Measurements from ENCODE around the gene IKBKE.
A peak's percentile ranks its signal among the peaks of the same experiment; 100 is the strongest.

Gene IKBKE

DNA sequence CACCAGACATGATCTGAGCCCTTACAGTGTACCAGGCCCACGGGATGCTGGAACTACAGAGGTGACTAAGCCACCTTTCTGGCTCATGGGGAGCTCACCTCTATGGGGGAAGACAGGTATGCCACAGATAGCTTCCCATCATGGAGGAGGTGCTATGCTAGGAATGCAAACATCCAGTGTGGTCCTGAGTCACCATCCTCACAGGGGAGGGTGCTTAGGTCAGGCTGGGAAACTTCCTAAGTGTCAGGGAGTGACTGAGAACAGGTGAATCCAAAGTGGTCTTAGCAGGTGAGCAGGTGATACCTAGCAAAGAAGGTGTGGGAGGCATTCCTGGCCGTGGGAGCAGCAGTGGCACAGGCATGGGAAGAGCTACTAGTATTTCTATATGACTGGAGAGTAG lies 28.4 kb downstream of the IKBKE start:
- TF ChIP-seq, protein P1, sequence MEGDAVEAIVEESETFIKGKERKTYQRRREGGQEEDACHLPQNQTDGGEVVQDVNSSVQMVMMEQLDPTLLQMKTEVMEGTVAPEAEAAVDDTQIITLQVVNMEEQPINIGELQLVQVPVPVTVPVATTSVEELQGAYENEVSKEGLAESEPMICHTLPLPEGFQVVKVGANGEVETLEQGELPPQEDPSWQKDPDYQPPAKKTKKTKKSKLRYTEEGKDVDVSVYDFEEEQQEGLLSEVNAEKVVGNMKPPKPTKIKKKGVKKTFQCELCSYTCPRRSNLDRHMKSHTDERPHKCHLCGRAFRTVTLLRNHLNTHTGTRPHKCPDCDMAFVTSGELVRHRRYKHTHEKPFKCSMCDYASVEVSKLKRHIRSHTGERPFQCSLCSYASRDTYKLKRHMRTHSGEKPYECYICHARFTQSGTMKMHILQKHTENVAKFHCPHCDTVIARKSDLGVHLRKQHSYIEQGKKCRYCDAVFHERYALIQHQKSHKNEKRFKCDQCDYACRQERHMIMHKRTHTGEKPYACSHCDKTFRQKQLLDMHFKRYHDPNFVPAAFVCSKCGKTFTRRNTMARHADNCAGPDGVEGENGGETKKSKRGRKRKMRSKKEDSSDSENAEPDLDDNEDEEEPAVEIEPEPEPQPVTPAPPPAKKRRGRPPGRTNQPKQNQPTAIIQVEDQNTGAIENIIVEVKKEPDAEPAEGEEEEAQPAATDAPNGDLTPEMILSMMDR (IDR thresholded peaks at IDR 0.05; ENCODE audit: control extremely low read depth, extremely low read depth, low read depth, missing control alignments) = no peak
- ChIA-PET CTCF (interaction anchor here (1.1 to 15.7 kb wide), 11 partner anchors 8 to 165 kb away, joined by 3 to 179 read pairs (median 8); partner anchors contain the start of genes DYRK3 and RASSF5), POLR2A (no interaction called here)
- no peak for DNase-seq (ENCODE audit: extremely low spot score)

DNA sequence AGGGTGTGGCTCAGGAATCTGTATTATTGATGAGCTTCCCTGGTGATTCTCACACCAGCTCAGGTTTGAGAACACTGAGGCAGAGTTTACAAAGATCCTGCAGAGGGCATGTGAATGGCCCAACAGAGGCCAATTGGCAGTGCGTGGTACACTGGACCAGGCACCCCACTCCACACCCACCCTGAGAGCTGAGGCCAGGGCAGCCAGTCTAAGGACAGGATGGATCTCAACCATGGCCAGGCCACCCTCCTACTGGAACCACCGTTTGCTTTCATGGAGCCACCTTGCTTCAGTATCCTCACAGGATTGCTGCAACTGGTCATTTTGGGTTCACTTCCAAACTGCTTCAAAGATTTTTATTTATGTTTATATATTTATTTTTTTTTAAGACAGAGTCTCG lies 29.8 kb downstream of the IKBKE start:
- no peak for DNase-seq (ENCODE audit: extremely low spot score)
- ChIA-PET POLR2A (no interaction called here), CTCF (interaction anchor here (1.0 to 15.7 kb wide), 10 partner anchors 10 to 163 kb away, joined by 3 to 179 read pairs (median 5); partner anchors contain the start of gene DYRK3)
- TF ChIP-seq, protein P1 (IDR thresholded peaks at IDR 0.05; ENCODE audit: control extremely low read depth, extremely low read depth, low read depth, missing control alignments) = no peak

DNA sequence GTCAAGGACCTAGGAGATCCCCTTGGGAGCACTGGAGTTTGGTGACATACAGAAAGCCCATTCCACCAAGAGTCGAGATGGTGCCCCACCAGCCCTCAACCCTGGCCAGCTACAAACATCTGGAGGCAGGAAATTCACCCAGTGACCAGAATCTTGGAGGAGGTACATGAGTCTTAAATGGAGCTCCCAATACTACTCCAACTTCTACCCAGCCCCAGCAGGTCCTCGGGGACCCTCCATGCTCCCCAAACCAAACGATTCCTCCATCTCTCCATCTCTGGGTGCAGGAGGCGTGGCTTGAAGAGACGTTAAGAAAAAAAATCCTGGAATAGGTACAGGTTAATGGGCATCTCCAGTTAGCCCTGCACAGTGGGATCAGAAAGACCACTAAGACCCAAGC lies 31.6 kb downstream of the IKBKE start:
- POLR2A ChIA-PET = no interaction called here
- CTCF ChIA-PET = interaction anchor here (1.2 to 15.7 kb wide), 5 partner anchors 12 to 81 kb away, joined by 4 to 179 read pairs (median 11); no protein-coding TSS in a partner anchor
- TF ChIP-seq, protein P1 (IDR thresholded peaks at IDR 0.05; ENCODE audit: control extremely low read depth, extremely low read depth, low read depth, missing control alignments) = no peak

DNA sequence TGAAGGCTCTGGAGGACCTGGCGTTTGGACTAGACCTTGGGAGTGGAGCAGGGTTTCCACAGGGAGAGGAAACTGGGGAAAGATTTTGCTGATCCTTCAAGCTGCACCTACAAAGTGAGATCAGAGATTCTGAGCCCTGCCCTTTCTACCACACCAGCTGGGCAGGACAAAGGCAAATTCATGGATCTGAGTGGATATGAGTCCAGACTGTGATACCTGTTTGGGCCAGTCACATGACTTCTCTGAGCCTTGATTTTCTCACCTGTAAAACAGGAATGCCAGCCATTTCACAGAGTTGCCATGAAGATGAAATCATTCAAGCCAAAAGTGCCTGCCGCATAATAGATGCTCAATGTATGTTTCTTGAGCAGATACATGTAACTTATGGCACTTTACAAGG lies 32.1 kb downstream of the IKBKE start:
- TF ChIP-seq, protein P1 (IDR thresholded peaks at IDR 0.05; ENCODE audit: control extremely low read depth, extremely low read depth, low read depth, missing control alignments) = no peak
- DNase-seq (ENCODE audit: extremely low spot score) = no peak
- ChIA-PET CTCF (interaction anchor here (1.1 to 15.7 kb wide), 7 partner anchors 12 to 163 kb away, joined by 3 to 179 read pairs (median 7); no protein-coding TSS in a partner anchor), POLR2A (no interaction called here)

More for the DNA sequence above, 31.6 kb downstream of the IKBKE start:
- no peak for DNase-seq (ENCODE audit: extremely low spot score)

DNA sequence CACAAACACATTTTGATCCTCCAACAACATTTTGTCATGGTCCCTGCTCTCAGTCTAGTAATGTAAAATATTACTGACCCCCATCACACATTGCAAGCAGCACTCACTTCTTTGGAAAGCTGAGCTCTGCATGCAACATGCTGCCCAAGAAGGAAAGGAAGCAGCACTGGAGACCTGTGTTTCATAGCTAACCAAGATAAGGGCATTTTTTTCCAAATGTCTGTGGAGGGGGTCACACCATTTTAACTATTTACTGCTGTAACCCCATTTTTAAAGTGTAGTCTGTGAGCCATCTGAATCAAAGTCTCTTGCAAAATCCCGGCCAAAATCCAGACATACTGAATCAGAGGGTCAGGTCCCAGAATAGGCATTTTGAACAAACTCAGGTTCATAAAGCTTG lies 32.5 kb downstream of the IKBKE start:
- POLR2A ChIA-PET = no interaction called here
- TF ChIP-seq, protein P1 (IDR thresholded peaks at IDR 0.05; ENCODE audit: control extremely low read depth, extremely low read depth, low read depth, missing control alignments) = no peak
- DNase-seq (ENCODE audit: extremely low spot score) = no peak
- CTCF ChIA-PET = interaction anchor here (1.1 to 15.7 kb wide), 7 partner anchors 12 to 163 kb away, joined by 3 to 179 read pairs (median 7); no protein-coding TSS in a partner anchor

DNA sequence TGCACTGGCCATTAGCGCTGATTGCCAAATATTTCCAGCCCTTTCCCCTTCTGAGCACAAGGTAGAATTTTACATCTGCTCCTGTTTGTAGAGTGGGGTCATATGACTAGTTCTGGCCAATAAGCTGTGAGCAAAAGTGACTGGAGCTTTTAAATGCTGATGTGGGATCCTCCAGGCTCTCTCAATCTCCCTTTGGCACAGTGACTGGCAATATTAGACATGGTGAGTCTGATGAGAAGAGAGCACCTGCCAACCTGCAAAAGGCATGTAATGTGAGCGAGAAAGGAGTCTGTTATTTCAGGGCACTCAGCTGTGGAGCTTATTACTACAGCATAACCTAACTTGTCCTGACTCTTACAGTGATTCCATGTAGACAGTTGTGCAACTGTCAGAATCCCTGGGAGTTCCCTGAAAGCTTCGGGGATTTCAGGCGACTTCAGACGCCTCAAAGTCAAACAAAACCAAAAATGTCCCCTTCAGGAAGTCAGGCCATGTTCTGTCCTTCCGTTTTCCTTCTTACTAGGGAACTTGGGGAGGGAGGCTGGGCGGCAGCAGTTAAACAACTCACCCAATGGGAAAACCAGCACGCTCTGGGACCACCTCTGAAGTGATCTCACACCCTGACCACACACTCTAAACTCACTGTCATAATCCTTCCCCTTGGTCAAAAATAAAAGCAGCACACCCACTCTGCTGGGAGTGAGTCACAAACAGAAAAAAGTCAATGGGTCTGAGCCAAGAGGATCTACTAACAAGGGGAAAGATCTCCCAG lies 33.5 kb downstream of the IKBKE start:
- peak; percentile 78 for DNase-seq (ENCODE audit: extremely low spot score)
- TF ChIP-seq, protein P1 (IDR thresholded peaks at IDR 0.05; ENCODE audit: control extremely low read depth, extremely low read depth, low read depth, missing control alignments) = no peak
- ChIA-PET CTCF (interaction anchor here (0.6 to 15.7 kb wide), 10 partner anchors 8 to 323 kb away, joined by 3 to 179 read pairs (median 5); no protein-coding TSS in a partner anchor), POLR2A (no interaction called here)
